A549 (cell line): ENCODE results near the gene MMP11. TPM values are rescaled to one million over a fixed set of nuclear protein-coding genes. Genes with fewer than 3 reads are reported as not detected.

ENCODE experiments used
- ATAC-seq, 2 experiments: fragments of 200-7000 bp in 1 of 2; fragments of >200 bp in 1 of 2; cut with Nextera tagmentation in 1 of 2; cut with Tn5 transposase in 1 of 2; 3 replicates each; pipeline versions ENCODE4 v1.8.0 to v1.9.1; 2018 to 2020; ENCODE audit warnings: mild to moderate bottlenecking in 1 of 2, moderate library complexity in 1 of 2
- CTCF ChIA-PET: fragments of 300-600 bp; sonication (Branson Sonifier 250); formaldehyde crosslinking; extraction: SDS; loops from one replicate; lab custom pipeline; 2021; ENCODE audit warnings: antibody characterized with exemption, inconsistent platforms; lab: Yijun Ruan, JAX
- POLR2A ChIA-PET: fragments of 350-600 bp; formaldehyde crosslinking; extraction: SDS; loops from one replicate; lab custom pipeline; 2021; ENCODE audit warnings: antibody characterized with exemption, inconsistent platforms; lab: Yijun Ruan, JAX
- DNase-seq, 2 experiments: peaks; one replicate each; pipeline versions ENCODE4 v3.0.0 to v3.0.0-alpha.2; 2011 to 2016; ENCODE audit warnings: low read depth in 1 of 2, low spot score in 1 of 2
- FAIRE-seq: peaks from 2 replicates; lab custom pipeline; 2011; peaks lifted over from hg19 to GRCh38; lab: Jason Lieb, UNC
- H3K27ac ChIP-seq, 2 experiments: fragments of >200 bp; sonication (Bioruptor Twin); formaldehyde crosslinking; 3 replicates each; pipeline ENCODE4 v1.5.1; 2016 to 2017
- H3K4me1 ChIP-seq: fragments of >200 bp; sonication (Bioruptor Twin); formaldehyde crosslinking; 3 replicates; pipeline ENCODE4 v1.6.1; 2016
- H3K4me2 ChIP-seq: fragments of >200 bp; sonication (Bioruptor Twin); formaldehyde crosslinking; 3 replicates; pipeline ENCODE4 v1.6.1; 2016
- H3K4me3 ChIP-seq: fragments of >200 bp; sonication (Bioruptor Twin); formaldehyde crosslinking; 3 replicates; pipeline ENCODE4 v1.5.1; 2016
- H3K9me3 ChIP-seq: fragments of >200 bp; sonication (Bioruptor Twin); formaldehyde crosslinking; 3 replicates; pipeline ENCODE4 v1.6.1; 2016
- BHLHE40 ChIP-seq: IDR thresholded peaks from 2 replicates; pipeline ENCODE4 v1.6.1; 2012; ENCODE audit warnings: low read depth, low read length, inconsistent platforms
- CBX2 ChIP-seq: fragments of 200-600 bp; sonication (generic); IDR thresholded peaks from 2 replicates; pipeline ENCODE4 v1.6.1; 2016; ENCODE audit warnings: low read depth, mild to moderate bottlenecking, borderline replicate concordance
- CBX8 ChIP-seq: fragments of 200-600 bp; sonication (generic); IDR thresholded peaks from 2 replicates; pipeline ENCODE4 v1.6.1; 2016
- CHD2 ChIP-seq: fragments of 150-350 bp; IDR thresholded peaks from 2 replicates; pipeline ENCODE4 v1.6.1; 2014; ENCODE audit warnings: low read length; ENCODE audit not compliant: partially characterized antibody
- CHD4 ChIP-seq: fragments of 200-600 bp; sonication (generic); IDR thresholded peaks from 2 replicates; pipeline ENCODE4 v1.6.1; 2016; ENCODE audit warnings: antibody characterized with exemption, mild to moderate bottlenecking, borderline replicate concordance
- EHF ChIP-seq: fragments of 250-450 bp; sonication (Bioruptor Pico); IDR thresholded peaks from 2 replicates; pipeline ENCODE4 v1.5.0; 2020; ENCODE audit warnings: mild to moderate bottlenecking
- ESRRA ChIP-seq: fragments of 150-350 bp; IDR thresholded peaks from 2 replicates; pipeline ENCODE4 v1.6.1; 2014; ENCODE audit warnings: mild to moderate bottlenecking, low read length, borderline replicate concordance
- FOSL2 ChIP-seq, 2 experiments: fragments of 450-650 bp in 1 of 2; fragments of >200 bp in 1 of 2; sonication (Bioruptor Twin) in 1 of 2; formaldehyde crosslinking; IDR thresholded peaks; 2 replicates each; pipeline versions ENCODE4 v1.5.0 to v1.6.1; 2016 to 2020; ENCODE audit warnings: mild to moderate bottlenecking in 1 of 2, moderate library complexity in 1 of 2
- FOXS1 ChIP-seq: fragments of 250-450 bp; sonication (Bioruptor Pico); IDR thresholded peaks from 2 replicates; pipeline ENCODE4 v1.5.0; 2020; ENCODE audit warnings: mild to moderate bottlenecking, moderate library complexity
- HEYL ChIP-seq: fragments of 250-450 bp; sonication (Bioruptor Pico); IDR thresholded peaks from 2 replicates; pipeline ENCODE4 v1.8.0; 2021; ENCODE audit warnings: mild to moderate bottlenecking, moderate library complexity
- HOXA7 ChIP-seq: fragments of 250-450 bp; sonication (Bioruptor Pico); IDR thresholded peaks from 2 replicates; pipeline ENCODE4 v1.5.0; 2020; ENCODE audit warnings: mild to moderate bottlenecking, moderate library complexity
- HOXB5 ChIP-seq: fragments of 250-450 bp; sonication (Bioruptor Pico); IDR thresholded peaks from 2 replicates; pipeline ENCODE4 v1.5.0; 2020; ENCODE audit warnings: mild to moderate bottlenecking, moderate library complexity
- MAFK ChIP-seq: fragments of 450-650 bp; IDR thresholded peaks from 2 replicates; pipeline ENCODE4 v1.6.1; 2014; ENCODE audit not compliant: partially characterized antibody
- MYC ChIP-seq: IDR thresholded peaks from 2 replicates; pipeline ENCODE4 v1.6.1; 2012; ENCODE audit warnings: mild to moderate bottlenecking, inconsistent platforms, low read length, improper control_type of control experiment, borderline replicate concordance
- NR3C1 ChIP-seq: fragments of >200 bp; sonication (Bioruptor Twin); formaldehyde crosslinking; IDR thresholded peaks from 3 replicates; pipeline ENCODE4 v1.6.1; 2017
- PHF8 ChIP-seq: fragments of 200-600 bp; sonication (generic); IDR thresholded peaks from 2 replicates; pipeline ENCODE4 v1.6.1; 2016; ENCODE audit warnings: low read depth, mild to moderate bottlenecking, antibody characterized with exemption, moderate library complexity, borderline replicate concordance
- RAD21 ChIP-seq, 2 experiments: fragments of >200 bp in 1 of 2; sonication (Bioruptor Twin) in 1 of 2; formaldehyde crosslinking in 1 of 2; IDR thresholded peaks in 1 of 2; conservative IDR thresholded peaks in 1 of 2; 2 replicates in 1 of 2; 3 replicates in 1 of 2; pipeline ENCODE4 v1.6.1; 2012 to 2018; ENCODE audit warnings: inconsistent platforms in 1 of 2
- RFX5 ChIP-seq: fragments of 450-650 bp; IDR thresholded peaks from 2 replicates; pipeline ENCODE4 v1.7.1; 2014; ENCODE audit warnings: antibody characterized with exemption, mild to moderate bottlenecking, moderate library complexity
- RNF2 ChIP-seq: fragments of 200-600 bp; sonication (generic); IDR thresholded peaks from 2 replicates; pipeline ENCODE4 v1.6.1; 2016; ENCODE audit warnings: low read depth, mild to moderate bottlenecking, antibody characterized with exemption, moderate library complexity, borderline replicate concordance
- TFCP2L1 ChIP-seq: fragments of 250-450 bp; sonication (Bioruptor Pico); IDR thresholded peaks from 2 replicates; pipeline ENCODE4 v1.5.0; 2021; ENCODE audit warnings: mild to moderate bottlenecking
- TP53 ChIP-seq: fragments of 250-450 bp; sonication (Bioruptor Pico); IDR thresholded peaks from 2 replicates; pipeline ENCODE4 v1.5.0; 2021; ENCODE audit warnings: mild to moderate bottlenecking, moderate library complexity
- ZSCAN20 ChIP-seq: fragments of 250-450 bp; sonication (Bioruptor Pico); IDR thresholded peaks from 2 replicates; pipeline ENCODE4 v1.8.0; 2022; ENCODE audit warnings: mild to moderate bottlenecking, moderate library complexity
- WGBS: methylation state at CpG from one replicate; pipeline ENCODE4 v1.1.6; 2017; ENCODE audit errors: missing lambda C conversion rate; 5-methylcytosine and 5-hydroxymethylcytosine counted together
- polyA plus RNA-seq, 4 experiments: library from polyadenylated mRNA; depleted of rRNA in 3 of 4; stranded (reverse); fragments of >200 nt; fragmentation: RNase III in 1 of 4; extraction: RNeasy Plus Mini Kit Qiagen cat#74134 plus additional on column Dnase treatment in 1 of 4; gene quantifications; 2 replicates in 3 of 4; 3 replicates in 1 of 4; pipeline ENCODE4 v1.2.3, GENCODE V29; 2011 to 2017
- TF ChIP-seq, protein P1 (sequence below): fragments of >200 bp; sonication (Bioruptor Twin); formaldehyde crosslinking; IDR thresholded peaks from 3 replicates; pipeline ENCODE4 v1.5.1; 2016
- TF ChIP-seq, protein P2 (sequence below): IDR thresholded peaks from 2 replicates; pipeline ENCODE4 v1.6.1; 2012
- TF ChIP-seq, protein P3 (sequence below): fragments of 450-650 bp; IDR thresholded peaks from 2 replicates; pipeline ENCODE4 v1.6.1; 2014; ENCODE audit warnings: antibody characterized with exemption
- TF ChIP-seq, protein P4 (sequence below): fragments of >200 bp; sonication (Bioruptor Twin); formaldehyde crosslinking; IDR thresholded peaks from 3 replicates; pipeline ENCODE4 v1.6.1; 2016

Gene MMP11
- polyA plus RNA-seq, 2 of the 4 experiments (the other 2 are of a cell fraction), result 0.23 to 0.36 TPM

DNA sequence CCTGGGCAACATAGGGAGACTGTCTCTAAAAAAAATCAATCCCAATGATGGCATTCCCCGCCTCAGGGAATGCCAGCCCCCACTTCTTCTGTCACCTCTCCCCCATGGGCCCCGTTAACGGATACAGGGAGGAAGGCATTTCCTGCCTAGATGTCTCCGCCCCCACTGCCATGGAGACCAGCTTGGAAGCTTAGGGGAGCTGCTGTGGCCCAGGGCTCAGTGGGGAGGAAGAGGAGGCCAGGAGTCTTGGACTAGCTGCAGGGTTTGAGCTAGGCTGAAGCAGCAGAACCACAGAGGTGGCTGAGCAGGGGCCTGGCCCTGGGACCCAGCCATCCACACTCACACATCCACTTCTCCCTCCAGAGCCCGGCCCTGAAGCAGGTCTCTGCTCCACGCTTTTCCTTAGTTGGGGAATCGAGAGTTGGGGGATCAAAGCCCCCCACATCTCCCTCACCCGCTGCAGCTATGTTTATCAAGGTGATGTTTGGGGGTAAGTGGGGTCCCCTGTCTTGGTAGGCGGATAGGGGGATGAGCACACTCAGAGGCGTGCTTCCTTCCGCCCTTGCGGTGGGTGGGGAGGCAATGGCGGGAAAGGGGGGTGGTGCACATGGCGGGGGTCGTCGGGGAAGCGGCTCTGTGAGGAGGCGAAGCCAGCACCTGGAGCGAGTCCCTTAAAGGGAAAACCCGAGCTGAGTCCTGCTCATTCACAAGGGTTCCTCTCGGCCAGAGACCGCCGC is 9.6 kb upstream of the MMP11 start, which contains the start of gene C22orf15:
C22orf15 (plus strand) TSS at position 149 of the 737 bp plus-strand sequence; CDS start at position 466, 317 bp downstream.
- TF ChIP-seq CHD4 (no peak), BHLHE40 (no peak), TP53 (CRISPR knock-in tag) (no peak), TFCP2L1 (CRISPR knock-in tag) (no peak), MAFK (no peak), FOSL2 (IDR thresholded peaks at IDR 0.05) (no peak), FOSL2 (CRISPR knock-in tag; IDR thresholded peaks at IDR 0.05) (no peak), MYC (no peak), RNF2 (no peak), PHF8 (no peak), RAD21 (conservative IDR thresholded peaks at IDR 0.05 in 1 of 2, IDR thresholded peaks at IDR 0.05 in 1 of 2) (no peak), NR3C1 (no peak), CBX8 (no peak), ESRRA (no peak)
- TF ChIP-seq, protein P1, sequence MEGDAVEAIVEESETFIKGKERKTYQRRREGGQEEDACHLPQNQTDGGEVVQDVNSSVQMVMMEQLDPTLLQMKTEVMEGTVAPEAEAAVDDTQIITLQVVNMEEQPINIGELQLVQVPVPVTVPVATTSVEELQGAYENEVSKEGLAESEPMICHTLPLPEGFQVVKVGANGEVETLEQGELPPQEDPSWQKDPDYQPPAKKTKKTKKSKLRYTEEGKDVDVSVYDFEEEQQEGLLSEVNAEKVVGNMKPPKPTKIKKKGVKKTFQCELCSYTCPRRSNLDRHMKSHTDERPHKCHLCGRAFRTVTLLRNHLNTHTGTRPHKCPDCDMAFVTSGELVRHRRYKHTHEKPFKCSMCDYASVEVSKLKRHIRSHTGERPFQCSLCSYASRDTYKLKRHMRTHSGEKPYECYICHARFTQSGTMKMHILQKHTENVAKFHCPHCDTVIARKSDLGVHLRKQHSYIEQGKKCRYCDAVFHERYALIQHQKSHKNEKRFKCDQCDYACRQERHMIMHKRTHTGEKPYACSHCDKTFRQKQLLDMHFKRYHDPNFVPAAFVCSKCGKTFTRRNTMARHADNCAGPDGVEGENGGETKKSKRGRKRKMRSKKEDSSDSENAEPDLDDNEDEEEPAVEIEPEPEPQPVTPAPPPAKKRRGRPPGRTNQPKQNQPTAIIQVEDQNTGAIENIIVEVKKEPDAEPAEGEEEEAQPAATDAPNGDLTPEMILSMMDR, result no peak
- no peak within 1 kb of the TSS for H3K4me3 ChIP-seq
- H3K4me1 ChIP-seq, result peaks cover 22% of the 10 kb centered on the region
- POLR2A ChIA-PET, result no interaction called here
- 88% methylated on average over 13 of the region's 23 CpGs for WGBS
- no peak within 1 kb of the TSS for H3K4me2 ChIP-seq
- CTCF ChIA-PET, result interaction anchor here (1.1 to 16.9 kb wide), 2 partner anchors 10 to 86 kb away, joined by 3 to 175 read pairs; no protein-coding TSS in a partner anchor
- H3K27ac ChIP-seq, result 0 out of 6 replicates have a peak within 1 kb of the TSS, but pooled peaks of 1 of the 2 experiments have one; percentile 13
- ATAC-seq (no peak), FAIRE-seq (no peak), DNase-seq (no peak)
- H3K9me3 ChIP-seq, result no peaks in the 10 kb centered on the region

DNA sequence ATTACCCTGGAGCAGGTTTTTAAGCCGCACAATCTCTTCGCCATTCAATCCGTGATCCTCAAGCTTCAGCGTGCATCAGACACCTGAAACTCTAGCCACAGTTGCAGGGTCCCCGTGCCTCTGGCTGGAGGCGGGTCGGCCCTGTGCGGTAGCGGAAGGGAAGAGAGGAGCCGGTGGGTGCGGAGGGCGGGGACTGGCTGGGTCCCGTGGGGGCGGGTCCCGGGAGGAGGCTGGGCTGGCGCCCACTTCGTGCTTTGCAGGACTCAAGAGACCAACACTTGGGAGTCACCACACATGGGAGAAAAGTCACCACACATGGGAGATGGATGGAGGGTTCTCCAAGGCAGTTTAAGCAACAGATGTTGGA is 9.1 kb upstream of the MMP11 start:
- H3K4me1 ChIP-seq, result peaks cover 24% of the 10 kb centered on the region
- FAIRE-seq, result no peak
- no peak overlapping the region for H3K4me2 ChIP-seq
- DNase-seq, result no peak
- POLR2A ChIA-PET, result no interaction called here
- H3K27ac ChIP-seq, result no peak overlapping the region
- TF ChIP-seq MYC, result no peak
- no peak for TF ChIP-seq CBX2
- no peak for TF ChIP-seq HOXB5 (CRISPR knock-in tag)
- TF ChIP-seq, protein P2, sequence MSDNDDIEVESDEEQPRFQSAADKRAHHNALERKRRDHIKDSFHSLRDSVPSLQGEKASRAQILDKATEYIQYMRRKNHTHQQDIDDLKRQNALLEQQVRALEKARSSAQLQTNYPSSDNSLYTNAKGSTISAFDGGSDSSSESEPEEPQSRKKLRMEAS, result no peak
- no peak for TF ChIP-seq EHF (CRISPR knock-in tag)
- no peak for TF ChIP-seq HOXA7 (CRISPR knock-in tag)
- TF ChIP-seq FOXS1, result no peak
- TF ChIP-seq, protein P3, sequence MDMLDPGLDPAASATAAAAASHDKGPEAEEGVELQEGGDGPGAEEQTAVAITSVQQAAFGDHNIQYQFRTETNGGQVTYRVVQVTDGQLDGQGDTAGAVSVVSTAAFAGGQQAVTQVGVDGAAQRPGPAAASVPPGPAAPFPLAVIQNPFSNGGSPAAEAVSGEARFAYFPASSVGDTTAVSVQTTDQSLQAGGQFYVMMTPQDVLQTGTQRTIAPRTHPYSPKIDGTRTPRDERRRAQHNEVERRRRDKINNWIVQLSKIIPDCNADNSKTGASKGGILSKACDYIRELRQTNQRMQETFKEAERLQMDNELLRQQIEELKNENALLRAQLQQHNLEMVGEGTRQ, result no peak
- no peak for TF ChIP-seq RNF2
- TF ChIP-seq RFX5, result no peak
- TF ChIP-seq CBX8, result no peak
- no peak for TF ChIP-seq HEYL (CRISPR knock-in tag)
- no peak for TF ChIP-seq CHD2
- no peak for TF ChIP-seq NR3C1
- TF ChIP-seq, protein P4, sequence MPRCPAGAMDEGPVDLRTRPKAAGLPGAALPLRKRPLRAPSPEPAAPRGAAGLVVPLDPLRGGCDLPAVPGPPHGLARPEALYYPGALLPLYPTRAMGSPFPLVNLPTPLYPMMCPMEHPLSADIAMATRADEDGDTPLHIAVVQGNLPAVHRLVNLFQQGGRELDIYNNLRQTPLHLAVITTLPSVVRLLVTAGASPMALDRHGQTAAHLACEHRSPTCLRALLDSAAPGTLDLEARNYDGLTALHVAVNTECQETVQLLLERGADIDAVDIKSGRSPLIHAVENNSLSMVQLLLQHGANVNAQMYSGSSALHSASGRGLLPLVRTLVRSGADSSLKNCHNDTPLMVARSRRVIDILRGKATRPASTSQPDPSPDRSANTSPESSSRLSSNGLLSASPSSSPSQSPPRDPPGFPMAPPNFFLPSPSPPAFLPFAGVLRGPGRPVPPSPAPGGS, result no peak
- no peak for TF ChIP-seq ZSCAN20 (CRISPR knock-in tag)
- TF ChIP-seq, all 56 proteins: peak for 0
- CTCF ChIA-PET, result interaction anchor here (1.1 to 16.9 kb wide), 2 partner anchors 10 to 85 kb away, joined by 3 to 175 read pairs; no protein-coding TSS in a partner anchor
- Histone ChIP-seq H3K4me3 (no peak overlapping the region), H3K9me3 (no peaks in the 10 kb centered on the region)
- ATAC-seq, result no peak
- WGBS, result 88% methylated on average over 5 of the region's 17 CpGs
